HG02759 (cell line): ENCODE measurements around the gene PDXDC1.
"Not testable (repeated sequence)": the region's sequence is repeated elsewhere in the genome, so short reads cannot be mapped to it uniquely, and the experiment has no call there.

ENCODE experiments used
- ATAC-seq: cut with Tn5 transposase; IDR thresholded peaks from one replicate; pipeline ENCODE4 v1.9.1; 2021; ENCODE audit warnings: mild to moderate bottlenecking, moderate library complexity; ENCODE audit not compliant: unreplicated experiment

The PDXDC1 gene

GRCh38 chr16:14973785-14974322 lies 972 bp upstream of the PDXDC1 start:
- ATAC-seq: not testable (repeated sequence)

- not testable (repeated sequence) for ATAC-seq
Observed at GRCh38 chr16:14974331-14974655, 533 bp upstream of the PDXDC1 start.

- ATAC-seq: not testable (repeated sequence)
Observed at GRCh38 chr16:14975418-14976194, 780 bp downstream of the PDXDC1 start.

- ATAC-seq: not testable (repeated sequence)
Observed at GRCh38 chr16:14976971-14977736, 2.3 kb downstream of the PDXDC1 start.

- not testable (repeated sequence) for ATAC-seq
Observed at GRCh38 chr16:14978281-14978680, 3.5 kb downstream of the PDXDC1 start.

GRCh38 chr16:14978908-14979307 lies 4.1 kb downstream of the PDXDC1 start:
- not testable (repeated sequence) for ATAC-seq

- ATAC-seq: not testable (repeated sequence)
Observed at GRCh38 chr16:14981234-14981633, 6.4 kb downstream of the PDXDC1 start.

- not testable (repeated sequence) for ATAC-seq
Observed at GRCh38 chr16:14982521-14982920, 7.7 kb downstream of the PDXDC1 start.

GRCh38 chr16:14988092-14988491 lies 13.3 kb downstream of the PDXDC1 start:
- not testable (repeated sequence) for ATAC-seq

GRCh38 chr16:14988661-14989191 lies 13.9 kb downstream of the PDXDC1 start:
- ATAC-seq: not testable (repeated sequence)

GRCh38 chr16:14989291-14990281 lies 14.8 kb downstream of the PDXDC1 start:
- ATAC-seq: not testable (repeated sequence)

GRCh38 chr16:14993277-14994151 lies 18.7 kb downstream of the PDXDC1 start:
- ATAC-seq: not testable (repeated sequence)

- not testable (repeated sequence) for ATAC-seq
Observed at GRCh38 chr16:14996702-14997101, 21.9 kb downstream of the PDXDC1 start.

- not testable (repeated sequence) for ATAC-seq
Observed at GRCh38 chr16:14998300-14998699, 23.5 kb downstream of the PDXDC1 start.

GRCh38 chr16:14999845-15000244 lies 25.0 kb downstream of the PDXDC1 start:
- not testable (repeated sequence) for ATAC-seq

- ATAC-seq: not testable (repeated sequence)
Observed at GRCh38 chr16:15002448-15002847, 27.6 kb downstream of the PDXDC1 start.

GRCh38 chr16:15005357-15006132 lies 30.7 kb downstream of the PDXDC1 start:
- ATAC-seq: not testable (repeated sequence)

GRCh38 chr16:15008647-15009046 lies 33.8 kb downstream of the PDXDC1 start:
- ATAC-seq: not testable (repeated sequence)
